K562 (cell line): ENCODE data around the gene CFAP70. TPM values are rescaled to one million over a fixed set of nuclear protein-coding genes. Genes with fewer than 3 reads are reported as not detected.

Experiments
- ARID1B ChIP-seq: fragments of 450-650 bp; IDR thresholded peaks from 2 replicates; pipeline ENCODE4 v1.6.1; 2016; ENCODE audit warnings: antibody characterized with exemption, mild to moderate bottlenecking, inconsistent platforms
- CREM ChIP-seq: IDR thresholded peaks from 2 replicates; pipeline ENCODE4 v1.6.1; 2014; ENCODE audit warnings: antibody characterized with exemption, low read depth
- EP300 ChIP-seq: IDR thresholded peaks from 2 replicates; pipeline ENCODE4 v1.6.1; 2012; ENCODE audit warnings: low read length, improper control_type of control experiment
- ETV5 ChIP-seq: sonication (generic); formaldehyde crosslinking; IDR thresholded peaks from 2 replicates; pipeline ENCODE4 v1.4.0; 2020; ENCODE audit warnings: low read depth, mild to moderate bottlenecking, missing genetic modification reagents
- NCOR1 ChIP-seq: fragments of 450-650 bp; IDR thresholded peaks from 2 replicates; pipeline ENCODE4 v1.6.1; 2016; ENCODE audit warnings: mild to moderate bottlenecking, moderate library complexity
- SMAD4 ChIP-seq: fragments of 250-450 bp; sonication (Bioruptor Pico); conservative IDR thresholded peaks from 2 replicates; pipeline ENCODE4 v1.8.0; 2021; ENCODE audit warnings: inconsistent platforms, mild to moderate bottlenecking, moderate library complexity
- SMARCE1 ChIP-seq: fragments of 450-650 bp; IDR thresholded peaks from 2 replicates; pipeline ENCODE4 v1.7.1; 2016; ENCODE audit warnings: mild to moderate bottlenecking
- SOX6 ChIP-seq: fragments of 450-650 bp; IDR thresholded peaks from 2 replicates; pipeline ENCODE4 v1.6.1; 2014; ENCODE audit warnings: mild to moderate bottlenecking
- STAT5B ChIP-seq: fragments of 250-450 bp; sonication (Bioruptor Pico); IDR thresholded peaks from 2 replicates; pipeline ENCODE4 v1.8.0; 2021; ENCODE audit warnings: mild to moderate bottlenecking, inconsistent platforms
- ZNF316 ChIP-seq: fragments of 450-650 bp; IDR thresholded peaks from 2 replicates; pipeline ENCODE4 v1.6.1; 2016
- polyA plus RNA-seq, 8 experiments: library from polyadenylated mRNA; depleted of rRNA in 4 of 8; stranded (reverse) in 5 of 8; unstranded in 3 of 8; fragments of >200 nt; fragmentation: Nextera tagmentation in 2 of 8; fragmentation: Illumina TruSeq in 1 of 8; extraction: Ambion mirVana in 2 of 8; extraction: Trizol in 1 of 8; gene quantifications; 2 replicates each; pipeline versions ENCODE4 v1.2.1 to v1.2.3, GENCODE V29; 2011 to 2014; ENCODE audit warnings: inconsistent platforms in 1 of 8, missing spikeins in 1 of 8
- total RNA-seq, 7 experiments: library from RNA; depleted of rRNA in 6 of 7; stranded (reverse); fragments of >200 nt in 6 of 7; fragmentation: Illumina TruSeq in 2 of 7; extraction: Trizol in 2 of 7; gene quantifications; 2 replicates each; pipeline versions ENCODE4 v1.2.1 to v1.2.3, GENCODE V29; 2011 to 2021; ENCODE audit warnings: low replicate concordance in 1 of 7
- TF ChIP-seq, protein P1 (sequence below): IDR thresholded peaks from 2 replicates; pipeline ENCODE4 v1.6.1; 2014; ENCODE audit warnings: antibody characterized with exemption
- TF ChIP-seq, protein P2 (sequence below), 2 experiments: fragments of 450-650 bp; IDR thresholded peaks; 2 replicates each; pipeline ENCODE4 v1.6.1; 2016; ENCODE audit warnings: mild to moderate bottlenecking in 2 of 2, borderline replicate concordance in 1 of 2, low read depth in 1 of 2, moderate library complexity in 1 of 2
- TF ChIP-seq, protein P3 (sequence below): sonication (generic); formaldehyde crosslinking; IDR thresholded peaks from 2 replicates; pipeline ENCODE4 v1.8.1; 2023; ENCODE audit warnings: mild to moderate bottlenecking, missing genetic modification reagents
- TF ChIP-seq, protein P4 (sequence below): IDR thresholded peaks from 2 replicates; pipeline ENCODE4 v1.6.1; 2011; ENCODE audit not compliant: insufficient read length; ENCODE audit errors: extremely low read depth

Gene CFAP70
- total and polyA plus RNA-seq, 9 of the 15 experiments (the other 6 are each of a cell fraction or from before 2014, with no cell fraction given): 0.27 to 1.6 (median 0.86) TPM

- TF ChIP-seq, protein P1, sequence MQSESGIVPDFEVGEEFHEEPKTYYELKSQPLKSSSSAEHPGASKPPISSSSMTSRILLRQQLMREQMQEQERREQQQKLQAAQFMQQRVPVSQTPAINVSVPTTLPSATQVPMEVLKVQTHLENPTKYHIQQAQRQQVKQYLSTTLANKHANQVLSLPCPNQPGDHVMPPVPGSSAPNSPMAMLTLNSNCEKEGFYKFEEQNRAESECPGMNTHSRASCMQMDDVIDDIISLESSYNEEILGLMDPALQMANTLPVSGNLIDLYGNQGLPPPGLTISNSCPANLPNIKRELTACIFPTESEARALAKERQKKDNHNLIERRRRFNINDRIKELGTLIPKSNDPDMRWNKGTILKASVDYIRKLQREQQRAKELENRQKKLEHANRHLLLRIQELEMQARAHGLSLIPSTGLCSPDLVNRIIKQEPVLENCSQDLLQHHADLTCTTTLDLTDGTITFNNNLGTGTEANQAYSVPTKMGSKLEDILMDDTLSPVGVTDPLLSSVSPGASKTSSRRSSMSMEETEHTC: no peak
- TF ChIP-seq SOX6 (peak; percentile 97), STAT5B (CRISPR knock-in tag) (no peak), ZNF316 (no peak), NCOR1 (peak; percentile 17; the same call in 1 of the 2 replicates), SMARCE1 (peak; percentile 95), ARID1B (peak; percentile 87), ETV5 (peak; percentile 91), EP300 (peak; percentile 90), SMAD4 (CRISPR knock-in tag) (peak; percentile 80; the same call in 1 of the 2 replicates), CREM (peak; percentile 57)
- TF ChIP-seq, protein P2, sequence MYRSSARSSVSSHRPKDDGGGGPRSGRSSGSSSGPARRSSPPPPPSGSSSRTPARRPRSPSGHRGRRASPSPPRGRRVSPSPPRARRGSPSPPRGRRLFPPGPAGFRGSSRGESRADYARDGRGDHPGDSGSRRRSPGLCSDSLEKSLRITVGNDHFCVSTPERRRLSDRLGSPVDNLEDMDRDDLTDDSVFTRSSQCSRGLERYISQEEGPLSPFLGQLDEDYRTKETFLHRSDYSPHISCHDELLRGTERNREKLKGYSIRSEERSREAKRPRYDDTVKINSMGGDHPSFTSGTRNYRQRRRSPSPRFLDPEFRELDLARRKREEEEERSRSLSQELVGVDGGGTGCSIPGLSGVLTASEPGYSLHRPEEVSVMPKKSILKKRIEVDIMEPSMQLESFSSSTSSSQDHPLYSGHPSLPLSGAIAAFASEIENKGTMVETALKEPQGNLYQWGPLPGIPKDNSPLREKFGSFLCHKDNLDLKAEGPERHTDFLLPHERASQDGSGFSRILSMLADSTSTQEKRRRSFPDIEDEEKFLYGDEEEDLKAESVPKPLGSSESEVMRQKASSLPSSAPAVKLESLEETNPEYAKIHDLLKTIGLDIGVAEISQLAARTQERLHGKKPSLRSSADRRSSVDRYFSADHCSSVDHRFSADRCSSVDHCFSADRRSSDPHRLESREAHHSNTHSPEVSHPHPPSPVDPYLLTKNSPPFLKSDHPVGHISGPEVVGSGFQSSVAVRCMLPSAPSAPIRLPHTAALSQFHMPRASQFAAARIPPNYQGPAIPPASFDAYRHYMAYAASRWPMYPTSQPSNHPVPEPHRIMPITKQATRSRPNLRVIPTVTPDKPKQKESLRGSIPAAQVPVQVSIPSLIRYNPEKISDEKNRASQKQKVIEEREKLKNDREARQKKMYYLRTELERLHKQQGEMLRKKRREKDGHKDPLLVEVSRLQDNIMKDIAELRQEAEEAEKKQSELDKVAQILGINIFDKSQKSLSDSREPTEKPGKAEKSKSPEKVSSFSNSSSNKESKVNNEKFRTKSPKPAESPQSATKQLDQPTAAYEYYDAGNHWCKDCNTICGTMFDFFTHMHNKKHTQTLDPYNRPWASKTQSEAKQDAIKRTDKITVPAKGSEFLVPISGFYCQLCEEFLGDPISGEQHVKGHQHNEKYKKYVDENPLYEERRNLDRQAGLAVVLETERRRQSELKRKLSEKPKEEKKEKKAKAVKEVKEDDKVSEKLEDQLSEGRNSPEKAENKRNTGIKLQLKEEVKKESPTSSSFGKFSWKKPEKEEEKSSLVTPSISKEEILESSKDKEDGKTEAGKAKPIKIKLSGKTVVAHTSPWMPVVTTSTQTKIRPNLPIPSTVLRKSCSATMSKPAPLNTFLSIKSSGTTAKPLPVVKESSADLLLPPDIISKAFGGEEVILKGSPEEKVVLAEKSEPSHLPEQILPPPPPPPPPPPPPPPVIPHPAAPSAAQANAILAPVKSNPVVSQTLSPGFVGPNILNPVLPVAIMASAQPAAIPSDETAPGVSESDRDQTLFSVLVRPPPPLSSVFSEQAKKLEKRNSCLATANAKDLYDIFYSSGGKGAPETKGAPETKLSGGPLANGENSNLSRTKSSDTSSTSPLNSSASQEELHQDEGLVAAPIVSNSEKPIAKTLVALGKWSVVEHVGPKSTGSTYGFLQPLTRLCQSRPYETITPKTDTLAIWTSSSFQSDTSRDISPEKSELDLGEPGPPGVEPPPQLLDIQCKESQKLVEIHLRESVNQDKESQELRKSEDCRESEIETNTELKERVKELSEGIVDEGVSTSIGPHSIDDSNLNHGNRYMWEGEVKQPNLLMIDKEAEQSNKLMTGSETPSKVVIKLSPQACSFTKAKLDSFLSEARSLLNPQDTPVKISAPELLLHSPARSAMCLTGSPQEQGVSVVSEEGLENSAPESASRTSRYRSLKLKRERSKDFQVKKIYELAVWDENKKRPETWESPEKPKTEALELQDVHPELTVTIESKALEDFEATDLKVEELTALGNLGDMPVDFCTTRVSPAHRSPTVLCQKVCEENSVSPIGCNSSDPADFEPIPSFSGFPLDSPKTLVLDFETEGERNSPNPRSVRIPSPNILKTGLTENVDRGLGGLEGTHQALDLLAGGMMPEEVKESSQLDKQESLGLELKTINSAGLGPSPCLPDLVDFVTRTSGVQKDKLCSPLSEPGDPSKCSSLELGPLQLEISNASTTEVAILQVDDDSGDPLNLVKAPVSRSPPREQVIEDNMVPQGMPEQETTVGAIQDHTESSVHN (IDR thresholded peaks at IDR 0.05; ENCODE audit: borderline replicate concordance in 1 of 2, low read depth in 1 of 2): peak in 1 of 2 experiments; percentile 66; a peak in 1 of 4 replicates
- TF ChIP-seq, protein P3, sequence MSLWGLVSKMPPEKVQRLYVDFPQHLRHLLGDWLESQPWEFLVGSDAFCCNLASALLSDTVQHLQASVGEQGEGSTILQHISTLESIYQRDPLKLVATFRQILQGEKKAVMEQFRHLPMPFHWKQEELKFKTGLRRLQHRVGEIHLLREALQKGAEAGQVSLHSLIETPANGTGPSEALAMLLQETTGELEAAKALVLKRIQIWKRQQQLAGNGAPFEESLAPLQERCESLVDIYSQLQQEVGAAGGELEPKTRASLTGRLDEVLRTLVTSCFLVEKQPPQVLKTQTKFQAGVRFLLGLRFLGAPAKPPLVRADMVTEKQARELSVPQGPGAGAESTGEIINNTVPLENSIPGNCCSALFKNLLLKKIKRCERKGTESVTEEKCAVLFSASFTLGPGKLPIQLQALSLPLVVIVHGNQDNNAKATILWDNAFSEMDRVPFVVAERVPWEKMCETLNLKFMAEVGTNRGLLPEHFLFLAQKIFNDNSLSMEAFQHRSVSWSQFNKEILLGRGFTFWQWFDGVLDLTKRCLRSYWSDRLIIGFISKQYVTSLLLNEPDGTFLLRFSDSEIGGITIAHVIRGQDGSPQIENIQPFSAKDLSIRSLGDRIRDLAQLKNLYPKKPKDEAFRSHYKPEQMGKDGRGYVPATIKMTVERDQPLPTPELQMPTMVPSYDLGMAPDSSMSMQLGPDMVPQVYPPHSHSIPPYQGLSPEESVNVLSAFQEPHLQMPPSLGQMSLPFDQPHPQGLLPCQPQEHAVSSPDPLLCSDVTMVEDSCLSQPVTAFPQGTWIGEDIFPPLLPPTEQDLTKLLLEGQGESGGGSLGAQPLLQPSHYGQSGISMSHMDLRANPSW (CRISPR knock-in tag): no peak
- TF ChIP-seq, protein P4, sequence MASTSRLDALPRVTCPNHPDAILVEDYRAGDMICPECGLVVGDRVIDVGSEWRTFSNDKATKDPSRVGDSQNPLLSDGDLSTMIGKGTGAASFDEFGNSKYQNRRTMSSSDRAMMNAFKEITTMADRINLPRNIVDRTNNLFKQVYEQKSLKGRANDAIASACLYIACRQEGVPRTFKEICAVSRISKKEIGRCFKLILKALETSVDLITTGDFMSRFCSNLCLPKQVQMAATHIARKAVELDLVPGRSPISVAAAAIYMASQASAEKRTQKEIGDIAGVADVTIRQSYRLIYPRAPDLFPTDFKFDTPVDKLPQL: no peak
These were observed 96.4 kb downstream of the CFAP70 start (continued) for GRCh38 chr10:73262105-73262730.
